Skeletal muscle cell (primary cell): Measurements from ENCODE around the gene CCL18.
"Not testable (repeated sequence)": the region's sequence is repeated elsewhere in the genome, so short reads cannot be mapped to it uniquely, and the experiment has no call there.

Source experiments
- DNase-seq: peaks from one replicate; pipeline ENCODE4 v3.0.0-alpha.2; 2010; ENCODE audit warnings: low read depth
- H3K4me3 ChIP-seq: 2 replicates; pipeline ENCODE4 v1.5.1; 2011; ENCODE audit warnings: low read depth, mild to moderate bottlenecking, control low read depth, low read length, moderate library complexity

The CCL18 gene

DNA sequence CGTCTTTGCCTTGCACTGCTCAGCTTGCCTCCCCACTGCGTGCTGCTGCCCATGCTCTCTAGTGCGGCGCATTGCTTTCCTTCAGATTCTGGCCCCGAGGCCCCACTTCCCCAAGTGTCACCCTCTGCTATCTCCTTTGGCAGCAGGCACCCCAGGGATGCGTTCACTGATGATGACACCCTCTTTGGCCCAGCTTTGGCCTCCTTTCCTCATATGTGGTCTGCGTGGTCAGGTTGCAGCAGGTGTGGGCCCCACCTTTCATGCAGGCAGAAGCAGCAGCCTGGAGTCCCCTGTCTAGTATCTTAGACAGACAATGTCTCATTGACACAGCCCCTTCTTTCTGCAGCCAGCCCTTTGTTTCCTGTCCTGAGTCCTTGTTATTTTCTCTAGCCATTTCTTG is 30.7 kb downstream of the CCL18 start:
- DNase-seq = no peak
- no peak overlapping the region for H3K4me3 ChIP-seq

DNA sequence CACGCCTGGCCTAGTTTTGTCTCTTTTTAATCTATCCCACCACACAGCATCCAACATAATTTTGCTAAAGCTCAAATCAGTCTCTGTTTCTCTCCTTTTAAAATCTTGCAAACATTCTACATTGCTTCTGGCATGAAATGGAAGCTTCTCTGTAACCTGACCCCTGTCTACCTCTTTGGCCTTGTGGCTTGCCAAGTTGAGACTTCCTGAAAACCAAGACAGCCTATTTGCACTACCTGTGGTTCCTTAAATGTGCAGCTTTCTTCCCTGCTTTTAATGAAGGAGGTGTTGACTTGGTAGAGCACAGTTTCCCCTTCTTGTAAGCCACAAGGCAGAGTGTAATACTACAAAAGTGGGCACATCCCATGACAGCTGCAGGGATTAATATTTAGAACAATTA is 31.9 kb downstream of the CCL18 start:
- no peak for DNase-seq
- H3K4me3 ChIP-seq = no peak overlapping the region

DNA sequence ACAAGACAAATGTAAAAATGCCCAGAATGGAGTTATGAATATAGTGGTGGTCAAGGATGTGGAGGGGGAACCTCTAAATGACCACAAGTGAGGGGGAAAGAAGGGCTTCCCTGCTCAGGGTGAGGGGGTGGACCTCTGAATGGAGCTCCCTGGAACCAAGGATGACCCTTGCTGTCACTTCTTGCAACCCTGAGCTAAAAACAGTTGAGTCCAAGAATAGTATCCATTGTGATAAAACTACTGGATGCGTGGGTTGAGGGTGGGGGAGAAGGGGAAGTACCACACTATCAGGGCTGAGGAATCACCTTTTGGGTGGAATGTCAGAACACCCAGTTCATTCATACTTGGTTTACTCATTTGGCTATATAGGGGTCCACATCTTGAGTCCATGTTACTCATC is 34.9 kb downstream of the CCL18 start:
- DNase-seq, H3K4me3 ChIP-seq: not testable (repeated sequence)

DNA sequence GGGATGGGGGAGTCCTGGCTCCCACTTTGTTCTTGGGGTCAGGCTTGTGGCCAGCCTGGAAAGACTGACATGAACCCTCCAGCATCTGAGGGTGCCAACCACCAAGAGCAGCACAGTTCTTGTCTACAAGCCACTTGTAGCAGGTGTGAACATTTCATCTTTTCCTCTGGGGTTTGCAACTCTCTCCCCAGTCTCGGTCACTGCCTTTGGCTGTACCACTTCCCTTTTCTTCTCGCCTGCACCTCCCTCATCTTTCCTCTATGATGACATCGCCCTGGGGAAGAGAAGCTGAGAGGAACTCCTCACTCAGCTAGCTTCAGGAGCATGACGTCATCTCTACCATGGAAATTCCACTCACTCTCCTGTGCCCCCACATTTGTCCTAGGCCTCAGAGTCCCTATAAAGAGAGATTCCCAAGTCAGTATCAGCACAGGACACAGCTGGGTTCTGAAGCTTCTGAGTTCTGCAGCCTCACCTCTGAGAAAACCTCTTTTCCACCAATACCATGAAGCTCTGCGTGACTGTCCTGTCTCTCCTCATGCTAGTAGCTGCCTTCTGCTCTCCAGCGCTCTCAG is 39.4 kb downstream of the CCL18 start, which contains the start of gene CCL4:
Gene CCL4, plus strand, starts transcription at position 427 of the 575 bp plus-strand sequence. Its CDS starts 79 bp downstream, at position 506.
- not testable (repeated sequence) for H3K4me3 ChIP-seq, DNase-seq

DNA sequence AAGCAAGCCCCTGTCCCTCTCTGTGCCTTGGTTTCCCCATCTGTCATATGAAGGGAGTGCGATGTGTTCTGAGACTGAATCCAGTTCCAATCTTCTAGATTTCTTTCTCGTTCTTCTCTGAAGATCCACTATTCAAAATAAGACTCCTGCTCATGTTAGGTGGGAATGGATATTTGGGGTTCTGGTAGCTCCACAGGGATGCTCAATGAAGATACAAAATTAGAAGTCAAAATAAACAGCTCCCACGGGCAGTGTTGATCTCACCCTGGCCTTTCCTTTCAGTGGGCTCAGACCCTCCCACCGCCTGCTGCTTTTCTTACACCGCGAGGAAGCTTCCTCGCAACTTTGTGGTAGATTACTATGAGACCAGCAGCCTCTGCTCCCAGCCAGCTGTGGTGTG is 40.2 kb downstream of the CCL18 start:
- not testable (repeated sequence) for H3K4me3 ChIP-seq, DNase-seq

DNA sequence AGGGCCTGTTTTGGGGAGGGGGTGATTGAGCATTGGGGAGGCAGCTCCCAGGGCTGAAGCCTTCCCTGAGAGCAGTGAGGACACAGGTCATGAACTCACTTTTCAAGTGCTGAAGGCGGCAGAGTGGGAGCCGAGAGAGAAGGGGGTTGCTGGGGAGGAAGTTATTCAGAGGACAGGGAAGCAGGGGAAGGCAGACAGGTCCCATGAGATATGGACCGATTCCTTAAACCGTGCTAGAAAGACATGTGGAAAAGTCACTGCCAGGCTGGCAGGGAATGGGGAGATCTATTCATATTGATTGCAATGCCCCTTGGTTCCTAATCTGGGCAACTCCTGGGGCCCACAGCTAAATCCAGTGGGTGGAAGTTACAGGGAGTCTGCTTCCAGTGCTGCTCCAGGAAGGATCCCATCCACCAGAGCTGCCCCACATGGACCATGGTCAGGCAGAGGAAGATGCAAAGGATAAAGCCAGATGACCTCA is 40.7 kb downstream of the CCL18 start:
- no peak overlapping the region for H3K4me3 ChIP-seq
- DNase-seq = no peak

DNA sequence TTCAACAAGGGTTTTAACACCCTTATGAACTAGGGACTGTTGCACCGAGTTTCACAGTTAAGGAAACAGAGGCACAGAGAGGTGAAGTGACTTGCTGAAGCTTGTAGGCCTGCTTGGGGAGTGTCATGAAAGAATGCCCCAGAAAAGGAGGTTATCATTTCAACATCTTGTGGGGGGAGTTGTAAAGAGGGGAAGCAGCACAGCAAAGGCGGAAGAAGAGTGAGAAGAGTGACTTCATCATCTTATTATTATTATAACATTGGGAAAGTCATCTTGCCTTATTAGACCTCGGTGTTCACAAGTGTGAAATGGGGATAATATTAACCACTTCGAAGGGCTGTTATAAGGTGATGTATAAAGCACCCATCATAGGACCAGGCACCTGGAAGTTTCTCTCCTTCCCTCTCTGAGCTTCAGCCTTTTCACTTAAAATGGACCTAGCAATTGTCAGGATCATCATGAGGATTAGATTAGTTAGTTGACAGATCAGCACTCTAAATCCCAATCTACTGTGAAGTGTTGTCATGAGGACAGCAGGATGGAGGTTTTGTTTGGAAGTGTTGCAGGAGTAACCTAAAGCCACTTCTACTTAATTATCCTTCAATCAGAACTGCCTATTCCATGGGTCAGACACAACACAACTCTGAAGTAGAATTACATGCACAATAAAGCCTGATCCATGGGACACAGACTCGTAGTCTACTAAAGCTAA is 41.9 kb downstream of the CCL18 start:
- H3K4me3 ChIP-seq = no peak overlapping the region
- no peak for DNase-seq

DNA sequence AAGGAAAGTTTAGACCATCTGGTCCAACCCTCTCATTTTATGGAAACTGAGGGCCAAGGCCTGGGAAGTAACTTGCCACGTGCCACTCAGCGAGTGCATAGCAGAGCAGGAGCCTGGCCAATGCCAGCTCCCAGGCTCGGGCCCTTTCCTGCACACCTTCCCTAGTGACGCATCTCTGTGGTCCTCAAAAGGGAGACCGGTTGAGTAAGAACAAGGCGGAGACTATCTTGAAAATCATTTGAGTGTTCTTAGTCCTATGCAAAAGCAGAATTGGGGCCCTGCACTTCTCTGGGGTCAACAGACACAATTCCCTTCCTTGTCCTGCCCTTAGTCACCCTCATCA is 42.4 kb downstream of the CCL18 start:
- DNase-seq = no peak
- no peak overlapping the region for H3K4me3 ChIP-seq

DNA sequence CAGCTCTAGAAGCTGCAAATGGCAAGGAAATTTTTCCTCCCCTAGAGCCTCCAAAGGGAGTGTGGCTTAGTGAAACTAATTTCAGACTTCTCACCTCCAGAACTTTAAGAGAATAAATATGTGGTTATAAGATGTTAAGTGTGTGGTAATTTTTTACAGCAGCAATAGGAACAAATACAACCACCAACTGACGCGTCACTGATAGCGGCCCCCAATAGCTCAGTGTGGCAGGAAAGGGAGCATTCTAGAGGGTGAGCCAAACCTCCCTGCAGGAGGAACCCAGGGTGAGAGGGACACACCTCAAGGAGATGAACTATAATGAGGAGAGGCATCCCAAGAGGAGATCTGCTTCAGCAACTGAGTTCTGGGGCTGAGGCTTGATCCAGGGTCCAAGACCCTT is 43.6 kb downstream of the CCL18 start:
- no peak overlapping the region for H3K4me3 ChIP-seq
- DNase-seq = no peak

DNA sequence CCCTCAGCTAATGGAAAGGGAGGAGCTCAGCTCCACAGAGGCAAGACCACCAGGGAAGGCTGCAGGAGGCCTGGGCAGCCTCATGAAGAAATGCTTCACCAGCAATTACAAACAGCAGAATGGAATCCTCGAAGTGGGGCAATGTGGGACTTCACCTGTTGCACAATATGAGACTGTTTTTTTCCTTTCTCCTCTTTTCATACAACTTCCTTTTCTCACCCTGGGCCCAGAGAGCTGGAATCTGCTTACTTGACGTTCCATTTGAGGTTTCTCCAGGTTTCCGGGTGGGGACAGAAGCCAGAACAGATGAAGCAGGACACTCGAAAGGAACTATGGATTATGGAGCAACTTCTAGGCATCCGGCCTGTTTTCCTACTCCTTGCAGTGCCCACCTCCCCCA is 44.2 kb downstream of the CCL18 start:
- H3K4me3 ChIP-seq, DNase-seq: not testable (repeated sequence)

DNA sequence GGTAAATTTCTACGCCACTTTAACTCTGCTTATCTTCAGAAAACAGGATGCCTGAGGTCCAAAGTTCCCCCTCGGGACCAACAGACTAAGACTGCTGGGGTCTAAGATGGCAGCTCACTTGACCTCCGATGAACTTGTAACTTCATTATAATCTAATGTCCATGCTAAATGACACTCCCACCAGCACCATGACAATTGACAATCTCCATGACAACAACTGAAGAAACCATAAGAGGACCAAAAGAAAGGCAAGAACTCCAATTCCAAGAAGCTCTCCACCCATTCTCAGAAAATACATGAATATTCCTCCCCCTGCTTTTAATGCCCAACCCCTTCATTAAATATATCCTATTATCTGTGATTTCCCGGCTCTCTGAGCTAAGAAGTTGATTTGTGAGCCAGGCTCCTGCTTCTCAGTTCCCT is 47.0 kb downstream of the CCL18 start:
- DNase-seq = no peak
- H3K4me3 ChIP-seq = no peak overlapping the region

DNA sequence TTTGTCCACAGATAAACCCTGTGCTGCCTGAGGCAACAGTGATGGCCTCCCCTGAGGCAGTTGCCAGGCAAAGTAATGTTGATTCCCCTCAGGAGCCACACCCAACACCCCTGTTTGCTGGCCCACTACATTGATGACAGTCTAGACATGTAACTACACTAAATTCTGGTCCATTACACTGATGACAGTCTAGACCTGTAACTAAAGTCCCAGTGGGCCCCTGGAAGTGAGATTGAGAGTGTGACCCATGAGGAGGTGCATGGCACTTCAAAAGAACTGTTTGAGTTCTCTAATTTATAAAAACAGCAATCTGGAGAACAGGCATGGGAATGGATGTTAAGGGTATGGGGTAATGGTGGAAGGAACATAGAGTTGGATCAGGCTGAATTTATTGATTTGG is 48.5 kb downstream of the CCL18 start:
- H3K4me3 ChIP-seq = no peak overlapping the region
- no peak for DNase-seq

DNA sequence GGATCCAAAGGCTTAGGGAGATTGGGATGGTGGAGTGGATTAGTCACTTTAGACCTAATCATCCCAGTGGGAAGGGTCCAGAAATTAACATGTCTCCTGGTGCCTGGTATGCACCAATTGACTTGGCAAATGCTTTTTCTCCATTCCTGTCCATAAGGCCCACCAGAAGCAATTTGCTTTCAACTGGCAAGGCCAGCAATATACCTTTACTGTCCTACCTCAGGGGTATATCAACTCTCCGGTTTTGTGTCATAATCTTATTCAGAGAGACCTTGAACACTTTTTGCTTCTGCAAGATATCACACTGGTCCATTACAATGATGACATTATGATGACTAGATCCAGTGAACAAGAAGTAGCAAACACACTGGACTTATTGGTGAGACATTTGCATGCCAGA is 49.1 kb downstream of the CCL18 start:
- not testable (repeated sequence) for H3K4me3 ChIP-seq, DNase-seq

DNA sequence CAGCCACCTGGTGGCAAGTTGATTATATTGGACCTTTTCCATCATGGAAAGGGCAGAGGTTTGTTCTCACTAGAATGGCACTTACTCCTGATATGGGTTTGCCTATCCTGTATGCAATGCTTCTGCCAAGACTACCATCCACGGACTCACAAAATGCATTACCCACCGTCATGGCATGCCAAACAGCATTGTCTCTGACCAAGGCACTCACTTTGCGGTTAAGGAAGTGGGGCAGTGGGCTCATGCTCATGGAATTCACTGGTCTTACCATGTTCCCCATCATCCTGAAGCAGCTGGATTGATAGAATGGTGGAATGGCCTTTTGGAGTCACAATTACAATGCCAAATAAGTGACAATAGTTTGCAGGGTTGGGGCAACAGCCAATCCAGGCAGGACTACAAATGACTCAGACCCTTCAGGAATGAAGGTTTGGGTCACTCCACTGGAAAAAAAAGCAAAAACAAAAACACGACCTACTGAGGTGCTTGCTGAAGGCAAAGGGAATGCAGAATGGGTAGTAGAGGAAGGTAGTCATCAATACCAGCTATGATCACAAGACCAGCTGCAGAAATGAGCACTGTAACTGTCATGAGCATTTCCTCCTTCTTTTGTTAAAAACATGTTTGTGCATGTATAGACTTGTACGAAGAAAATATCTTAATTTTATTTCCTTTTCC is 51.0 kb downstream of the CCL18 start:
- not testable (repeated sequence) for DNase-seq, H3K4me3 ChIP-seq

DNA sequence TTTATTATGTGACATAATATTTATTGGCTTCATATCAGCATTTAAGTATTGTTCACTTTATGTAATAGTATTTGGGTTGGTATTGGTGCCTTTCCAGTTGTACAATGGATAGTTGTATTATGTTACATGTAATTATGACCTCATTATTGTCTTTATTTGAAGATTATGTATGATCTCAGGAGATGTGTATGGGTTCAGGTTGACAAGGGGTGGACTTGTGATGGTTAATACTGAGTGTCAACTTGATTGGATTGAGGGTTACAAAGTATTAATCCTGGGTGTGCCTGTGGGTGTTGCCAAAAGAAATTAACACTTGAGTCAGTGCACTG is 51.5 kb downstream of the CCL18 start:
- not testable (repeated sequence) for H3K4me3 ChIP-seq, DNase-seq

DNA sequence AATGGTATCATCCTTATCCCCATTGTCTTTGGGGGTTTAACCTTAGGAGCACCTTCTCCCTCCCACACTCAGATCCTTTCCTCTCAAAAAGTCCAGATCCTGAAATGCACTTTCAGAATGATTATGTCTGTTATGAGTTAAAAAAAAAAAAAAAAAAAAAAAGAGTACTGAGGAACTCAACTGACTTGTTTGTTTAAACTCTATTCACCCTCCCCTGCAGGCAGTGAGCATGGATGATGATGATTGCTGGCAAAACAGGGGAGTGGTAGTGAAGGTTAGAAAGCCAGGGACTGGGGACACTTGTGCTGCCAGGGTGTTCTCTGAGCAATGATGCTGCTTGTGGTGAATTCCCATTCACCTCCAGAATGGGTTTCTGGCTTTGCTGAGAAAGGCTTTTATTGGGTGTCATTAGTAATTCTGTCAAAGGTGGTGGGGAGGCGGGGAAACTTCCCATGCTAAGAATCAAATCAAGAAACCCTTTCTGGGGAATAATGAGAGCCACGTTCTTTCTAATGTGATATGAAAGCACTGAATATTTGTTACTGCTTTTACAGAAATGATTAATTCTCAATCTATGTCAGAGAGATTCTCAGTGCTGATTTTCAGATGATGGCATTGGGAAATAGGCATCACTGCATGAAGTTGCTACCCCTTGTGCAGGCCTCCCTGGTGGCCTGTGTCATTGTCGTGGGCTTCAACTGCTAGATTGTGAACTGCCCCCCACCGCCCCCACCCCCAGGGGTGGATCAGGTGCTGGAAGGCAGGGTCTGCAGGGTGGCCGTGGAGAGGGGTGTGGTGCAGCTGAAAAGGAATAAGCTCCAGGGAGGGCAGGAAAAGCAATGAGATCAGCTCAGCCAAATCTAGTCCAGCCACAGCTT is 53.7 kb downstream of the CCL18 start:
- no peak overlapping the region for H3K4me3 ChIP-seq
- no peak for DNase-seq

DNA sequence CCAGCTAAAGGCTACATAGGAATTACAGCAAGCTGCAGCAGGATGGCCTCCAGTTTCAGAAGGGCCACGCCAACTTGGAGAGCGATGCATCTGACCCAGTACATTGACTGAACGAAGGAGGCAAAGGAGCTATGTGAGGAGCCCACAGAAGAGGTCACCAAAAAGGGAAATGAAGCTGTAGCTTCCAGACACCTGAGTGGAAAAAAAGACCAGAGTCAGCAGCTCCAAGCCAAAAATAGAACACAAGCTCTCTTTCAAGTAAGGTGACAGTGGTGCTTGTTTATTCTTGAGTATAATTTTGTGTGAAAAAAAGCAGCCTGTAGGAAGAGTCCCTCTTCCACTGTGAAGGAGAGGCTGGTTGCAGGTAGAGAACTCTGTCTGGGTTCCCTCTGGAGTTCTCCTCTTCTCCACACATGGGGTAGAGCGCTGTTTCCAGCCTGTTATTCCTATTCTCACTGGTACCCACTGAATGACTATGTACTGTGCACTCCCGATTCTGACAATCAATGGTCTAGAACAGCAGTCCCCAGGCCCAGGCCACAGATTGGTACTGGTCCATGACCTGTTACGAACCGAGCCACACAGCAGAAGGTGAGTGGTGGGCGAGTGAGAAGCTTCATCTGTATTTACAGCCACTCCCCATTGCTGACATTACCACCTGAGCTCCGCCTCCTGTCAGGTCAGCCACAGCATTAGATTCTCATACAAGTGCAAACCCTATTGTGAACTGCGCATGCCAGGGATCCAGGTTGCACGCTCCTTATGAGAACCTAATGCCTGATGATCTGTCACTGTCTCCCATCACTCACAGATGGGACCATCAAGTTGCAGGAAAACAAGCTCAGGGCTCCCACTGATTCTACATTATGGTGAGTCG is 54.6 kb downstream of the CCL18 start:
- no peak overlapping the region for H3K4me3 ChIP-seq
- no peak for DNase-seq

DNA sequence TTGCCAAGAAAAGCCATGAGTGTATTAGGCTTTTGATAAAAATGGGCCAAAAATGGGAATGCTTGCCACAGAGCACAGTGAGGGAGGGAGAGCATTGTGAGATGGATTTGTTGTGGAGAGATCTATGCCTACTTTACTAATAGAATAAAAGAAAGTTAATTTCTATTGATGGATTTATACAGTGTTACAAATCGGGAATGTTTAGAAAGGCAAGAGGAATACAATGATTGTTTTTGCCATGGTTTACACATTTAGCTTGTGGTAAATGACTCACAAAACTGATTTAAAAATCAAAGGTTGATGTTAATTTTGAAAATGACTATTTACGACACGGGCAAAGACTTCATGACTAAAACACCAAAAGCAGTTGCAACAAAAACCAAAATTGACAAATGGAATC is 56.1 kb downstream of the CCL18 start:
- DNase-seq = no peak

DNA sequence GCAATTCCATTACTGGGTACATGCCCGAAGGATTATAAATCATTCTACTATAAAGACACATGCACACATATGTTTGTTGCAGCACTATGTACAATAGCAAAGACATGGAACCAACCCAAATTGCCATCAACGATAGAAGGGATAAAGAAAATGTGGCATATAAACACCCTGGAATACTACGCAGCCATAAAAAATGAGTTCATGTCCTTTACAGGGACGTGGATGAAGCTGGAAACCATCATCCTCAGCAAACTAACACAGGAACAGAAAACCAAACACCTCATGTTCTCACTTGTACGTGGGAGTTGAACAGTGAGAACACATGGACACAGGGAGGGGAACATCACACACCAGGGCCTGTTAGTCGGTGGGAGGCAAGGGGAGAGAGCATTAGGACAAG is 57.0 kb downstream of the CCL18 start:
- not testable (repeated sequence) for H3K4me3 ChIP-seq, DNase-seq

More for the DNA sequence above, 56.1 kb downstream of the CCL18 start:
- H3K4me3 ChIP-seq = no peak overlapping the region
